GM19372 (cell line): Measurements from ENCODE around the gene C15orf39.
"Not testable (repeated sequence)": the region's sequence is repeated elsewhere in the genome, so short reads cannot be mapped to it uniquely, and the experiment has no call there.

ENCODE experiments used
- ATAC-seq: cut with Tn5 transposase; IDR thresholded peaks from one replicate; pipeline ENCODE4 v1.9.1; 2021; ENCODE audit warnings: mild to moderate bottlenecking, low read depth, moderate library complexity; ENCODE audit not compliant: unreplicated experiment

C15orf39 gene

GRCh38 chr15:75258620-75259343 lies 57.1 kb downstream of the C15orf39 start:
- not testable (repeated sequence) for ATAC-seq

GRCh38 chr15:75259873-75260272 lies 58.2 kb downstream of the C15orf39 start:
- ATAC-seq, result not testable (repeated sequence)
